Effector memory CD4-positive, alpha-beta T cell (primary cell): ENCODE measurements around the gene HP1BP3.

Experiments used
- DNase-seq, 3 donors: peaks; one replicate each; pipeline ENCODE4 v3.0.0-alpha.2; 2020
- H3K27ac ChIP-seq: 2 replicates; pipeline ENCODE4 v1.7.0; 2013; ENCODE audit warnings: mild to moderate bottlenecking, low read length, moderate library complexity; ENCODE audit not compliant: insufficient read depth, poor library complexity, severe bottlenecking
- H3K27me3 ChIP-seq: replicated peaks from 2 replicates; pipeline ENCODE4 v1.7.0; 2013; ENCODE audit warnings: mild to moderate bottlenecking, low read length; ENCODE audit not compliant: insufficient read depth, control insufficient read depth, poor library complexity, severe bottlenecking
- H3K36me3 ChIP-seq: 2 replicates; pipeline ENCODE4 v1.7.0; 2013; ENCODE audit warnings: mild to moderate bottlenecking, low read length, moderate library complexity; ENCODE audit not compliant: control insufficient read depth, insufficient read depth
- H3K4me1 ChIP-seq: 2 replicates; pipeline ENCODE4 v1.7.0; 2013; ENCODE audit warnings: low read length, mild to moderate bottlenecking; ENCODE audit not compliant: control insufficient read depth, insufficient read depth, poor library complexity, severe bottlenecking
- H3K4me3 ChIP-seq: 2 replicates; pipeline ENCODE4 v1.7.0; 2013; ENCODE audit warnings: low read length, low read depth, mild to moderate bottlenecking; ENCODE audit not compliant: insufficient read depth, poor library complexity, severe bottlenecking
- H3K9me3 ChIP-seq: 2 replicates; pipeline ENCODE4 v1.7.0; 2013; ENCODE audit warnings: mild to moderate bottlenecking, low read length, moderate library complexity; ENCODE audit not compliant: control insufficient read depth

HP1BP3 gene

GRCh38 chr1:20735581-20736111 is 51.5 kb downstream of the HP1BP3 start:
- no peak for DNase-seq
- Histone ChIP-seq H3K27ac (no peak overlapping the region), H3K4me3 (no peak overlapping the region), H3K36me3 (peaks cover 3% of the 10 kb centered on the region), H3K27me3 (no peaks in the 10 kb centered on the region), H3K4me1 (peaks cover 18% of the 10 kb centered on the region), H3K9me3 (no peaks in the 10 kb centered on the region)

GRCh38 chr1:20733360-20733975 is 53.6 kb downstream of the HP1BP3 start:
- no peaks in the 10 kb centered on the region for H3K27me3 ChIP-seq
- peaks cover 18% of the 10 kb centered on the region for H3K4me1 ChIP-seq
- no peak for DNase-seq
- no peak overlapping the region for H3K27ac ChIP-seq
- no peaks in the 10 kb centered on the region for H3K9me3 ChIP-seq
- H3K4me3 ChIP-seq: peak overlapping the region; percentile 53
- H3K36me3 ChIP-seq: no peaks in the 10 kb centered on the region

- Histone ChIP-seq H3K36me3 (no peaks in the 10 kb centered on the region), H3K27me3 (no peaks in the 10 kb centered on the region), H3K27ac (no peak within 1 kb of the TSS), H3K4me3 (peak within 1 kb of the TSS; percentile 53), H3K9me3 (no peaks in the 10 kb centered on the region), H3K4me1 (peaks cover 18% of the 10 kb centered on the region)
- DNase-seq: peak; percentile 53 to 59 (median 54)
Observed at GRCh38 chr1:20732588-20733359, 54.3 kb downstream of the HP1BP3 start, which contains the start of gene SH2D5. Gene SH2D5 (minus strand): TSS chr1:20732703. CDS start chr1:20728044, 4,659 bp downstream.

- Histone ChIP-seq H3K4me1 (peaks cover 18% of the 10 kb centered on the region), H3K27me3 (no peaks in the 10 kb centered on the region), H3K9me3 (no peaks in the 10 kb centered on the region), H3K4me3 (peak overlapping the region; percentile 53), H3K36me3 (no peaks in the 10 kb centered on the region), H3K27ac (no peak overlapping the region)
- peak; percentile 20 to 37 (median 34) for DNase-seq
Observed at GRCh38 chr1:20732071-20732587, 55.0 kb downstream of the HP1BP3 start.

- no peak for DNase-seq
- no peak overlapping the region for H3K27ac ChIP-seq
- peaks cover 18% of the 10 kb centered on the region for H3K4me1 ChIP-seq
- H3K27me3 ChIP-seq: no peaks in the 10 kb centered on the region
- no peaks in the 10 kb centered on the region for H3K36me3 ChIP-seq
- peak overlapping the region; percentile 23 for H3K4me3 ChIP-seq
- no peaks in the 10 kb centered on the region for H3K9me3 ChIP-seq
Observed at GRCh38 chr1:20731057-20731991, 55.8 kb downstream of the HP1BP3 start.

- no peaks in the 10 kb centered on the region for H3K36me3 ChIP-seq
- no peaks in the 10 kb centered on the region for H3K9me3 ChIP-seq
- H3K4me1 ChIP-seq: peaks cover 18% of the 10 kb centered on the region
- DNase-seq: no peak
- no peaks in the 10 kb centered on the region for H3K27me3 ChIP-seq
- no peak overlapping the region for H3K4me3 ChIP-seq
- no peak overlapping the region for H3K27ac ChIP-seq
Observed at GRCh38 chr1:20730690-20731056, 56.4 kb downstream of the HP1BP3 start.

- H3K4me1 ChIP-seq: peaks cover 18% of the 10 kb centered on the region
- no peaks in the 10 kb centered on the region for H3K36me3 ChIP-seq
- no peak overlapping the region for H3K4me3 ChIP-seq
- no peak overlapping the region for H3K27ac ChIP-seq
- H3K9me3 ChIP-seq: no peaks in the 10 kb centered on the region
- DNase-seq: no peak
- no peaks in the 10 kb centered on the region for H3K27me3 ChIP-seq
Observed at GRCh38 chr1:20729990-20730689, 57.0 kb downstream of the HP1BP3 start.

- H3K27ac ChIP-seq: no peak overlapping the region
- no peaks in the 10 kb centered on the region for H3K27me3 ChIP-seq
- no peaks in the 10 kb centered on the region for H3K9me3 ChIP-seq
- DNase-seq: no peak
- no peak overlapping the region for H3K4me3 ChIP-seq
- H3K36me3 ChIP-seq: no peaks in the 10 kb centered on the region
- peaks cover 18% of the 10 kb centered on the region for H3K4me1 ChIP-seq
Observed at GRCh38 chr1:20729155-20729931, 57.8 kb downstream of the HP1BP3 start.
